Mammary epithelial cell (primary cell): Measurements from ENCODE around the gene NUP210.

ENCODE experiments used
- CTCF ChIP-seq, 2 donors: IDR thresholded peaks in 1 of 2; conservative IDR thresholded peaks in 1 of 2; 2 replicates each; pipeline ENCODE4 v1.5.1; 2011 to 2012; ENCODE audit warnings: inconsistent platforms in 2 of 2, low read length in 2 of 2, mild to moderate bottlenecking in 2 of 2, control low read depth in 1 of 2, low read depth in 1 of 2; ENCODE audit not compliant: insufficient read depth in 1 of 2; ENCODE audit errors: extremely low read depth in 1 of 2
- EZH2 ChIP-seq: IDR thresholded peaks from 2 replicates; pipeline ENCODE4 v1.6.1; 2012; ENCODE audit warnings: low read length, inconsistent platforms, borderline replicate concordance

- TF ChIP-seq CTCF (conservative IDR thresholded peaks at IDR 0.05 in 1 of 2, IDR thresholded peaks at IDR 0.05 in 1 of 2; ENCODE audit: extremely low read depth in 1 of 2, insufficient read depth in 1 of 2, low read depth in 1 of 2, low read length in 2 of 2) (no peak), EZH2 (no peak)
Observed at GRCh38 chr3:13335503-13335902, 84.6 kb downstream of the NUP210 start.
